Measurements from ENCODE around the gene PNMA6F. TPM values are rescaled to one million over a fixed set of nuclear protein-coding genes. Genes with fewer than 3 reads are reported as not detected.

Gene PNMA6F
- total and polyA plus RNA-seq, 8 donors, result not detected

DNA sequence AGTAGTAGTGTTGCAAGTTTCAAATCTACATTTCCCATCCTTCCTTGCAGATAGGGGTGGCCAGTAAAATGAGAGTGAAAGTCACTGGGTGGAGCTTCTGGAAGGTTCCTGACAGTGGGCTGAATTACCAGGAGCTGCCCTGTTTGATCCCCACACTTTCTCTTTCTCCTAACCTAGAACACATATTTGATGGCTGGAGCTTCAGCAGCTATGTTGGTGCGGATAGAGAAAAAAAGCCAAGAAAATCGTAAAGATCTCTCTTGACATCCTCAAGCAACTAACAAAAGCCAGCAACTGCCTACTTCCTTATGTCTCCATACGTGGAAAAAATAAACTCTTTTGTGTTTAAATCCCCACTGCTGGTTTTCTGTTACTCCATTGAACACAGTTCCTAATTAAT lies 44.6 kb upstream of the PNMA6F start:
- Histone ChIP-seq H3K4me1 (no peaks in the 10 kb centered on the region), H3K4me3 (no peak overlapping the region), H3K36me3 (no peaks in the 10 kb centered on the region), H3K27me3 (peaks cover 0 to 6% of the 10 kb centered on the region in 2 donors), H3K27ac (no peak overlapping the region), H3K9me3 (no peaks in the 10 kb centered on the region)
- TF ChIP-seq, protein P1, sequence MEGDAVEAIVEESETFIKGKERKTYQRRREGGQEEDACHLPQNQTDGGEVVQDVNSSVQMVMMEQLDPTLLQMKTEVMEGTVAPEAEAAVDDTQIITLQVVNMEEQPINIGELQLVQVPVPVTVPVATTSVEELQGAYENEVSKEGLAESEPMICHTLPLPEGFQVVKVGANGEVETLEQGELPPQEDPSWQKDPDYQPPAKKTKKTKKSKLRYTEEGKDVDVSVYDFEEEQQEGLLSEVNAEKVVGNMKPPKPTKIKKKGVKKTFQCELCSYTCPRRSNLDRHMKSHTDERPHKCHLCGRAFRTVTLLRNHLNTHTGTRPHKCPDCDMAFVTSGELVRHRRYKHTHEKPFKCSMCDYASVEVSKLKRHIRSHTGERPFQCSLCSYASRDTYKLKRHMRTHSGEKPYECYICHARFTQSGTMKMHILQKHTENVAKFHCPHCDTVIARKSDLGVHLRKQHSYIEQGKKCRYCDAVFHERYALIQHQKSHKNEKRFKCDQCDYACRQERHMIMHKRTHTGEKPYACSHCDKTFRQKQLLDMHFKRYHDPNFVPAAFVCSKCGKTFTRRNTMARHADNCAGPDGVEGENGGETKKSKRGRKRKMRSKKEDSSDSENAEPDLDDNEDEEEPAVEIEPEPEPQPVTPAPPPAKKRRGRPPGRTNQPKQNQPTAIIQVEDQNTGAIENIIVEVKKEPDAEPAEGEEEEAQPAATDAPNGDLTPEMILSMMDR (IDR thresholded peaks at IDR 0.05), result no peak
- intact Hi-C loops (cut with DNase I), result no loop called here
- ATAC-seq (no peak), DNase-seq (no peak)

DNA sequence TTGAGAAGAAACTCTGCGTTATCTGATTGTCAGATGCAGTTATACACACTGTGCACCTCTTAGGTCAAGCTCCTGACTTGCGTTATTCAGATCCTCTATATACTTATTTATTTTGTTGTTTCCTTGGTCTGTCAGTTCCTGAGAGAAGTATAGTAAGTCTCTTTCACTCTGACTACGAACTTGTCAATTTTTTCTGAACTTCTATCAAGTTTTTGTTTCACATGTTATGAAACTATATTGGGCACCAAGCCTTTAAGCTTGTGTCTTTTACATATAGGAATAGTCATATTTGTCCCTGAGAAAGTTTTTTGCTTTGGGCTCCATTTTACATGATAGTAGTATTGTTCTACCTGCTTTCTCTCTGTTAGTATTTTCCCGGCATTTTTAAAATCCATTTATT lies 44.1 kb upstream of the PNMA6F start:
- no peak for DNase-seq
- no peak overlapping the region for H3K4me3 ChIP-seq
- no peaks in the 10 kb centered on the region for H3K36me3 ChIP-seq
- no peak overlapping the region for H3K27ac ChIP-seq
- H3K4me1 ChIP-seq, result no peaks in the 10 kb centered on the region
- peaks cover 0 to 6% of the 10 kb centered on the region in 2 donors for H3K27me3 ChIP-seq
- no peak for ATAC-seq
- H3K9me3 ChIP-seq, result no peaks in the 10 kb centered on the region
- TF ChIP-seq, protein P1 (IDR thresholded peaks at IDR 0.05), result no peak
- intact Hi-C loops (cut with DNase I), result no loop called here

DNA sequence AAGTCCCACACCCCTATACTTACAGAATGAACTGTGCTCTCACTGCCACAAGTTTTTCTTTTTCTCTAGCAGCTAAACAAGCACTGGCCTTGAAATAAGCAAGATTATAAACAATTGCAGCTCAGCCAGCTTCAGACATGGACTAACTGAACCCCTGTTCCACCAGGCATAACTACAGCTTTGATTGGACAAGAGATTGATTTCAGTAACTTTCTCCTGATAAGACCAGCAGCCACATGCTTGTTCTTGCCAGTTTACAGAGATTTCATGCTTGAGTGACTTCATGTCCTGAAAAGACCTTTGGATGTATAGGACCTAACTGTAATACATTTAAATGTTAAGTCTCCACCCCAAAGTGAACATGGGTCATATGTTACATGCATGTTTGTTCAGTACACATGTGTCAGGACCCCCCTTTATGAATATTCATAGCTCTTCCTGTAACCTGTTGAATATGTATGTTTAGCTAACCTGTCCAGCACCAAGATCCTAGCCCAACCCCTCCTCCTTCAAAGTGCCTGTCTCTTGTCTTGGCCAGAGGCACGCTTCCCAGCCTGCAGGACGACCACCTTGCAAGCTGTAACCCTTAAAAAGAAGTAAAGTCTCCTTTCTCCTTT lies 40.3 kb upstream of the PNMA6F start:
- no peak overlapping the region for H3K27ac ChIP-seq
- H3K27me3 ChIP-seq, result peaks cover 0 to 6% of the 10 kb centered on the region in 2 donors
- no peak overlapping the region for H3K4me3 ChIP-seq
- H3K36me3 ChIP-seq, result no peaks in the 10 kb centered on the region
- ATAC-seq (no peak), DNase-seq (no peak)
- TF ChIP-seq, protein P1 (IDR thresholded peaks at IDR 0.05), result no peak
- H3K4me1 ChIP-seq, result no peaks in the 10 kb centered on the region
- H3K9me3 ChIP-seq, result peaks cover 0 to 3% of the 10 kb centered on the region in 2 donors
- intact Hi-C loops (cut with DNase I), result no loop called here

DNA sequence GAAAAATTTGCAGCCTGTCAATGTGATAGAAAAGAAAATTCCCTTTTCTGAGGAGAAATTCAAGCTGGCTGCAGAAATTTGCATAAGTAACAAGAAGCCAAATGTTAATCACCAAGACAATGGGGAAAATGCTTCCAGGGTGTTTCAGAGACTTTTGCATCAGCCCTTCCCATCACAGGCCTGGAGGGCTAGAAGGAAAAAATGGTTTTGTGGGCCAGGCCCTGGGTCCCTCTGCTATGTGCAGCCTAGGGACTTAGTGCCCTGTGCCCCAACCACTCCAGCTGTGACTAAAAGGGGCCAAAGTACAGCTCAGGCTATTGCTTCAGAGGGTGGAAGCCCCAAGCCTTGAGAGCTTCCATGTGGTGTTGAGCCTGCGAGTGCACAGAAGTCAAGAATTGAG lies 36.3 kb upstream of the PNMA6F start:
- Histone ChIP-seq H3K9me3 (peaks cover 0 to 3% of the 10 kb centered on the region in 2 donors), H3K27me3 (no peaks in the 10 kb centered on the region), H3K27ac (no peak overlapping the region), H3K4me1 (no peaks in the 10 kb centered on the region), H3K36me3 (no peaks in the 10 kb centered on the region), H3K4me3 (no peak overlapping the region)
- intact Hi-C loops (cut with DNase I), result no loop called here
- DNase-seq (no peak), ATAC-seq (no peak)
- TF ChIP-seq, protein P1 (IDR thresholded peaks at IDR 0.05), result no peak

DNA sequence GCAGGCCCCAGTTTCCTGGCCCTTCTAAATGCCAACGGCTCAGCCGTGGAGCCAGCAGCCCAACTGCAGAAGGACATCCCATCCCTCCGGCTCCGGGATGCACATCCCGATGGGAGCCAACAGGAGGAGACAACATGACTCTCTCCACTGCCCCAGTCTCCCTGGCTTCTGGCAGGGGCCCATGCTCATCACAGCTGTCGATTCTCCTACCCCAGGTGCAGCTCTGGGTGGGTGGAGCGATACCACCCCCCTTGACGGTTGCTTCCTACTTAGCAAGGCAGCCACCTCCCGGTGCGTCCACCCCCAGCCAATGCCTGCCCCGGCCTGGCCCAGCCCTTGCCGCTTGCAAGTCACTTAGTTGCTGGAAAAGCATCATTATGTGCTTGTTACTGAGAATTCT lies 31.8 kb upstream of the PNMA6F start:
- no peak for ATAC-seq

More for the DNA sequence above, 31.8 kb upstream of the PNMA6F start:
- no peak overlapping the region for H3K4me3 ChIP-seq
- no peak overlapping the region for H3K27ac ChIP-seq
- intact Hi-C loops (cut with DNase I), result no loop called here
- no peaks in the 10 kb centered on the region for H3K4me1 ChIP-seq
- no peaks in the 10 kb centered on the region for H3K27me3 ChIP-seq
- peaks cover 0 to 12% of the 10 kb centered on the region in 2 donors for H3K36me3 ChIP-seq
- TF ChIP-seq, protein P1 (IDR thresholded peaks at IDR 0.05), result no peak
- peaks cover 0 to 2% of the 10 kb centered on the region in 2 donors for H3K9me3 ChIP-seq
- DNase-seq, result no peak

Measured in left lung (tissue), 10 donors.